HepG2 (cell line): ENCODE results near the gene NME8. TPM values are rescaled to one million over a fixed set of nuclear protein-coding genes. Genes with fewer than 3 reads are reported as not detected.

ENCODE experiments used
- HOXA3 ChIP-seq: sonication (generic); formaldehyde crosslinking; IDR thresholded peaks from 2 replicates; pipeline ENCODE4 v1.5.0; 2020; ENCODE audit warnings: missing genetic modification reagents
- MATR3 ChIP-seq: sonication (generic); formaldehyde crosslinking; IDR thresholded peaks from 2 replicates; pipeline ENCODE4 v1.4.0; 2020; ENCODE audit warnings: missing genetic modification reagents
- NFATC3 ChIP-seq: sonication (generic); formaldehyde crosslinking; IDR thresholded peaks from 2 replicates; pipeline ENCODE4 v1.5.1; 2020; ENCODE audit warnings: mild to moderate bottlenecking, missing genetic modification reagents
- ZNF17 ChIP-seq: sonication (generic); formaldehyde crosslinking; IDR thresholded peaks from 2 replicates; pipeline ENCODE4 v1.5.0; 2020; ENCODE audit warnings: mild to moderate bottlenecking, missing genetic modification reagents
- ZNF501 ChIP-seq: sonication (generic); formaldehyde crosslinking; IDR thresholded peaks from 2 replicates; pipeline ENCODE4 v1.5.1; 2020; ENCODE audit warnings: mild to moderate bottlenecking, moderate library complexity, missing genetic modification reagents
- polyA plus RNA-seq, 8 experiments: library from polyadenylated mRNA; depleted of rRNA in 3 of 8; stranded (reverse) in 7 of 8; unstranded in 1 of 8; fragments of >200 nt; fragmentation: Illumina TruSeq in 4 of 8; extraction: Trizol in 4 of 8; gene quantifications; 2 replicates each; pipeline versions ENCODE4 v1.2.1 to v1.2.3, GENCODE V29; 2011 to 2016; ENCODE audit warnings: low read depth in 4 of 8, missing spikeins in 1 of 8, mixed read lengths in 1 of 8; ENCODE audit not compliant: insufficient read depth in 1 of 8
- total RNA-seq, 5 experiments: library from RNA; depleted of rRNA; stranded (reverse); fragments of >200 nt; fragmentation: Illumina TruSeq; extraction: Trizol; gene quantifications; 2 replicates each; pipeline ENCODE4 v1.2.3, GENCODE V29; 2016; ENCODE audit warnings: low read depth in 1 of 5
- TF ChIP-seq, protein P1 (sequence below): sonication (generic); formaldehyde crosslinking; conservative IDR thresholded peaks from 2 replicates; pipeline ENCODE4 v1.8.0; 2022; ENCODE audit warnings: missing genetic modification reagents
- TF ChIP-seq, protein P2 (sequence below): sonication (generic); formaldehyde crosslinking; conservative IDR thresholded peaks from 2 replicates; pipeline ENCODE4 v1.8.1; 2023; ENCODE audit warnings: missing genetic modification reagents
- TF ChIP-seq, protein P3 (sequence below): sonication (generic); formaldehyde crosslinking; IDR thresholded peaks from 2 replicates; pipeline ENCODE4 v1.4.0; 2020; ENCODE audit warnings: missing genetic modification reagents, borderline replicate concordance
- TF ChIP-seq, protein P4 (sequence below): sonication (generic); formaldehyde crosslinking; IDR thresholded peaks from 2 replicates; pipeline ENCODE4 v1.4.0; 2020; ENCODE audit warnings: missing genetic modification reagents
- TF ChIP-seq, protein P5 (sequence below): sonication (generic); formaldehyde crosslinking; IDR thresholded peaks from 2 replicates; pipeline ENCODE4 v1.4.0; 2020; ENCODE audit warnings: missing genetic modification reagents, mild to moderate bottlenecking, borderline replicate concordance

The NME8 gene
- total and polyA plus RNA-seq, 2 of the 13 experiments (the other 11 are each of a cell fraction or from before 2014, with no cell fraction given), result not detected

DNA sequence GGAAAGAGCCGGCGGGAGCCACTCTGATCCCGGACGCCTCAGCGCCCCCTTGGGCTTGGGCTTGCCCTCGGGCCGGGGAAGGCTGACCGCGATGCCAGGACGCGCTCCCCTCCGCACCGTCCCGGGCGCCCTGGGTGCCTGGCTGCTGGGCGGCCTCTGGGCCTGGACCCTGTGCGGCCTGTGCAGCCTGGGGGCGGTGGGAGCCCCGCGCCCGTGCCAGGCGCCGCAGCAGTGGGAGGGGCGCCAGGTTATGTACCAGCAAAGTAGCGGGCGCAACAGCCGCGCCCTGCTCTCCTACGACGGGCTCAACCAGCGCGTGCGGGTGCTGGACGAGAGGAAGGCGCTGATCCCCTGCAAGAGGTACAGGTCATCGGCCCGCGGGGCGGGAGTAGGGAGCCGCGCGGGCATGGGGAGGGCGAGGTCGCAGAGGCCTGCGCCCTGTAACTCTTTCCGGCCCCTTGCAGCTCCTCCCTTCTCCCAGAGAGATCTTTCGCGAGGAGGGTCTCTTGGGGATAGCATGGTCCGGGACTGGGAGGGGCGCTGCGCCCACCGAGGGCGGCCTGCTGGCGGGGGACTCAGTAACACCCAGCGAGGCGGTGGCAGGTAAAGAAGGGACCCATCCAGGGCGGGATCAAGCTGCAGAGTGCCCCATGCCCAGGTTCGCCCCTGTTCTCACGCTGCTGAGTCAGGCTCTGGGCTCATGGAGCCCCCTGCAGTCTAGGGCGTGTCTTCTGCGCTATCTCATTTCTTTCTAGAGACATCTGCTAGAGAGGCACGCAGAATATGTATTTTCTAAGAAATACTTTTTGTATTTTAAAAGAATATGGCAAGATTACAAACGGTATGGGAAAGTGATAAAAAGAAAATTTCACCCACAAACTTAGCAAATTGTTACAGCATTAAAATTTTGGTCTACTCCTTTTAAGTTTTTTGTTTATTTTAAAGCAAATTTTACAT is 72.7 kb downstream of the NME8 start (continued):
- TF ChIP-seq ZNF501 (CRISPR knock-in tag) (peak; percentile 47; the same call in 1 of the 2 replicates), ZNF17 (no peak), NFATC3 (CRISPR knock-in tag) (no peak), MATR3 (CRISPR knock-in tag) (no peak), HOXA3 (CRISPR knock-in tag) (no peak)
- TF ChIP-seq, protein P1, sequence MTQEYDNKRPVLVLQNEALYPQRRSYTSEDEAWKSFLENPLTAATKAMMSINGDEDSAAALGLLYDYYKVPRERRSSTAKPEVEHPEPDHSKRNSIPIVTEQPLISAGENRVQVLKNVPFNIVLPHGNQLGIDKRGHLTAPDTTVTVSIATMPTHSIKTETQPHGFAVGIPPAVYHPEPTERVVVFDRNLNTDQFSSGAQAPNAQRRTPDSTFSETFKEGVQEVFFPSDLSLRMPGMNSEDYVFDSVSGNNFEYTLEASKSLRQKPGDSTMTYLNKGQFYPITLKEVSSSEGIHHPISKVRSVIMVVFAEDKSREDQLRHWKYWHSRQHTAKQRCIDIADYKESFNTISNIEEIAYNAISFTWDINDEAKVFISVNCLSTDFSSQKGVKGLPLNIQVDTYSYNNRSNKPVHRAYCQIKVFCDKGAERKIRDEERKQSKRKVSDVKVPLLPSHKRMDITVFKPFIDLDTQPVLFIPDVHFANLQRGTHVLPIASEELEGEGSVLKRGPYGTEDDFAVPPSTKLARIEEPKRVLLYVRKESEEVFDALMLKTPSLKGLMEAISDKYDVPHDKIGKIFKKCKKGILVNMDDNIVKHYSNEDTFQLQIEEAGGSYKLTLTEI (CRISPR knock-in tag), result no peak
- TF ChIP-seq, protein P2, sequence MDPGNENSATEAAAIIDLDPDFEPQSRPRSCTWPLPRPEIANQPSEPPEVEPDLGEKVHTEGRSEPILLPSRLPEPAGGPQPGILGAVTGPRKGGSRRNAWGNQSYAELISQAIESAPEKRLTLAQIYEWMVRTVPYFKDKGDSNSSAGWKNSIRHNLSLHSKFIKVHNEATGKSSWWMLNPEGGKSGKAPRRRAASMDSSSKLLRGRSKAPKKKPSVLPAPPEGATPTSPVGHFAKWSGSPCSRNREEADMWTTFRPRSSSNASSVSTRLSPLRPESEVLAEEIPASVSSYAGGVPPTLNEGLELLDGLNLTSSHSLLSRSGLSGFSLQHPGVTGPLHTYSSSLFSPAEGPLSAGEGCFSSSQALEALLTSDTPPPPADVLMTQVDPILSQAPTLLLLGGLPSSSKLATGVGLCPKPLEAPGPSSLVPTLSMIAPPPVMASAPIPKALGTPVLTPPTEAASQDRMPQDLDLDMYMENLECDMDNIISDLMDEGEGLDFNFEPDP, result 0 out of 2 replicates have a peak, but pooled peaks have one; percentile 55
- TF ChIP-seq, protein P3, sequence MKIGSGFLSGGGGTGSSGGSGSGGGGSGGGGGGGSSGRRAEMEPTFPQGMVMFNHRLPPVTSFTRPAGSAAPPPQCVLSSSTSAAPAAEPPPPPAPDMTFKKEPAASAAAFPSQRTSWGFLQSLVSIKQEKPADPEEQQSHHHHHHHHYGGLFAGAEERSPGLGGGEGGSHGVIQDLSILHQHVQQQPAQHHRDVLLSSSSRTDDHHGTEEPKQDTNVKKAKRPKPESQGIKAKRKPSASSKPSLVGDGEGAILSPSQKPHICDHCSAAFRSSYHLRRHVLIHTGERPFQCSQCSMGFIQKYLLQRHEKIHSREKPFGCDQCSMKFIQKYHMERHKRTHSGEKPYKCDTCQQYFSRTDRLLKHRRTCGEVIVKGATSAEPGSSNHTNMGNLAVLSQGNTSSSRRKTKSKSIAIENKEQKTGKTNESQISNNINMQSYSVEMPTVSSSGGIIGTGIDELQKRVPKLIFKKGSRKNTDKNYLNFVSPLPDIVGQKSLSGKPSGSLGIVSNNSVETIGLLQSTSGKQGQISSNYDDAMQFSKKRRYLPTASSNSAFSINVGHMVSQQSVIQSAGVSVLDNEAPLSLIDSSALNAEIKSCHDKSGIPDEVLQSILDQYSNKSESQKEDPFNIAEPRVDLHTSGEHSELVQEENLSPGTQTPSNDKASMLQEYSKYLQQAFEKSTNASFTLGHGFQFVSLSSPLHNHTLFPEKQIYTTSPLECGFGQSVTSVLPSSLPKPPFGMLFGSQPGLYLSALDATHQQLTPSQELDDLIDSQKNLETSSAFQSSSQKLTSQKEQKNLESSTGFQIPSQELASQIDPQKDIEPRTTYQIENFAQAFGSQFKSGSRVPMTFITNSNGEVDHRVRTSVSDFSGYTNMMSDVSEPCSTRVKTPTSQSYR (CRISPR knock-in tag), result no peak
- TF ChIP-seq, protein P4, sequence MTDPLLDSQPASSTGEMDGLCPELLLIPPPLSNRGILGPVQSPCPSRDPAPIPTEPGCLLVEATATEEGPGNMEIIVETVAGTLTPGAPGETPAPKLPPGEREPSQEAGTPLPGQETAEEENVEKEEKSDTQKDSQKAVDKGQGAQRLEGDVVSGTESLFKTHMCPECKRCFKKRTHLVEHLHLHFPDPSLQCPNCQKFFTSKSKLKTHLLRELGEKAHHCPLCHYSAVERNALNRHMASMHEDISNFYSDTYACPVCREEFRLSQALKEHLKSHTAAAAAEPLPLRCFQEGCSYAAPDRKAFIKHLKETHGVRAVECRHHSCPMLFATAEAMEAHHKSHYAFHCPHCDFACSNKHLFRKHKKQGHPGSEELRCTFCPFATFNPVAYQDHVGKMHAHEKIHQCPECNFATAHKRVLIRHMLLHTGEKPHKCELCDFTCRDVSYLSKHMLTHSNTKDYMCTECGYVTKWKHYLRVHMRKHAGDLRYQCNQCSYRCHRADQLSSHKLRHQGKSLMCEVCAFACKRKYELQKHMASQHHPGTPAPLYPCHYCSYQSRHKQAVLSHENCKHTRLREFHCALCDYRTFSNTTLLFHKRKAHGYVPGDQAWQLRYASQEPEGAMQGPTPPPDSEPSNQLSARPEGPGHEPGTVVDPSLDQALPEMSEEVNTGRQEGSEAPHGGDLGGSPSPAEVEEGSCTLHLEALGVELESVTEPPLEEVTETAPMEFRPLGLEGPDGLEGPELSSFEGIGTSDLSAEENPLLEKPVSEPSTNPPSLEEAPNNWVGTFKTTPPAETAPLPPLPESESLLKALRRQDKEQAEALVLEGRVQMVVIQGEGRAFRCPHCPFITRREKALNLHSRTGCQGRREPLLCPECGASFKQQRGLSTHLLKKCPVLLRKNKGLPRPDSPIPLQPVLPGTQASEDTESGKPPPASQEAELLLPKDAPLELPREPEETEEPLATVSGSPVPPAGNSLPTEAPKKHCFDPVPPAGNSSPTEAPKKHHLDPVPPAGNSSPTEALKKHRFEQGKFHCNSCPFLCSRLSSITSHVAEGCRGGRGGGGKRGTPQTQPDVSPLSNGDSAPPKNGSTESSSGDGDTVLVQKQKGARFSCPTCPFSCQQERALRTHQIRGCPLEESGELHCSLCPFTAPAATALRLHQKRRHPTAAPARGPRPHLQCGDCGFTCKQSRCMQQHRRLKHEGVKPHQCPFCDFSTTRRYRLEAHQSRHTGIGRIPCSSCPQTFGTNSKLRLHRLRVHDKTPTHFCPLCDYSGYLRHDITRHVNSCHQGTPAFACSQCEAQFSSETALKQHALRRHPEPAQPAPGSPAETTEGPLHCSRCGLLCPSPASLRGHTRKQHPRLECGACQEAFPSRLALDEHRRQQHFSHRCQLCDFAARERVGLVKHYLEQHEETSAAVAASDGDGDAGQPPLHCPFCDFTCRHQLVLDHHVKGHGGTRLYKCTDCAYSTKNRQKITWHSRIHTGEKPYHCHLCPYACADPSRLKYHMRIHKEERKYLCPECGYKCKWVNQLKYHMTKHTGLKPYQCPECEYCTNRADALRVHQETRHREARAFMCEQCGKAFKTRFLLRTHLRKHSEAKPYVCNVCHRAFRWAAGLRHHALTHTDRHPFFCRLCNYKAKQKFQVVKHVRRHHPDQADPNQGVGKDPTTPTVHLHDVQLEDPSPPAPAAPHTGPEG, result peak; percentile 36; the same call in 1 of the 2 replicates
- TF ChIP-seq, protein P5, sequence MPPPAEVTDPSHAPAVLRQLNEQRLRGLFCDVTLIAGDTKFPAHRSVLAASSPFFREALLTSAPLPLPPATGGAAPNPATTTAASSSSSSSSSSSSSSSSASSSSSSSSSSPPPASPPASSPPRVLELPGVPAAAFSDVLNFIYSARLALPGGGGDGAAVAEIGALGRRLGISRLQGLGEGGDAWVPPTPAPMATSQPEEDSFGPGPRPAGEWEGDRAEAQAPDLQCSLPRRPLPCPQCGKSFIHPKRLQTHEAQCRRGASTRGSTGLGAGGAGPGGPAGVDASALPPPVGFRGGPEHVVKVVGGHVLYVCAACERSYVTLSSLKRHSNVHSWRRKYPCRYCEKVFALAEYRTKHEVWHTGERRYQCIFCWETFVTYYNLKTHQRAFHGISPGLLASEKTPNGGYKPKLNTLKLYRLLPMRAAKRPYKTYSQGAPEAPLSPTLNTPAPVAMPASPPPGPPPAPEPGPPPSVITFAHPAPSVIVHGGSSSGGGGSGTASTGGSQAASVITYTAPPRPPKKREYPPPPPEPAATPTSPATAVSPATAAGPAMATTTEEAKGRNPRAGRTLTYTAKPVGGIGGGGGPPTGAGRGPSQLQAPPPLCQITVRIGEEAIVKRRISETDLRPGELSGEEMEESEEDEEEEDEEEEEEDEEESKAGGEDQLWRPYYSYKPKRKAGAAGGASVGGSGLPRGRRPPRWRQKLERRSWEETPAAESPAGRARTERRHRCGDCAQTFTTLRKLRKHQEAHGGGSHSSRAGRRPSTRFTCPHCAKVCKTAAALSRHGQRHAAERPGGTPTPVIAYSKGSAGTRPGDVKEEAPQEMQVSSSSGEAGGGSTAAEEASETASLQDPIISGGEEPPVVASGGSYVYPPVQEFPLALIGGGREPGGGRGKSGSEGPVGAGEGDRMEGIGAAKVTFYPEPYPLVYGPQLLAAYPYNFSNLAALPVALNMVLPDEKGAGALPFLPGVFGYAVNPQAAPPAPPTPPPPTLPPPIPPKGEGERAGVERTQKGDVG (CRISPR knock-in tag), result no peak
